GM10248 (cell line): ENCODE measurements around the gene SPAG16.

Experiments used
- CTCF ChIA-PET: fragments of 300-600 bp; sonication (Branson Sonifier 250); formaldehyde crosslinking; extraction: SDS; loops from one replicate; lab custom pipeline; 2021; ENCODE audit warnings: antibody characterized with exemption; lab: Yijun Ruan, JAX
- POLR2A ChIA-PET: fragments of 350-650 bp; sonication (Branson Sonifier 250); formaldehyde crosslinking; extraction: SDS; loops from one replicate; lab custom pipeline; 2020; ENCODE audit warnings: antibody characterized with exemption; lab: Yijun Ruan, JAX
- DNase-seq: peaks from one replicate; pipeline ENCODE4 v3.0.0; 2012; ENCODE audit errors: extremely low spot score
- CTCF ChIP-seq: IDR thresholded peaks from 2 replicates; pipeline ENCODE4 v1.5.1; 2012; ENCODE audit warnings: mild to moderate bottlenecking, low read depth; ENCODE audit errors: extremely low read depth, missing control alignments, control extremely low read depth

The SPAG16 gene

GRCh38 chr2:213241817-213242216 lies 42.4 kb upstream of the SPAG16 start:
- CTCF ChIA-PET, result interaction anchor here (0.8 to 2.2 kb wide), 6 partner anchors 9 to 88 kb away, joined by 3 to 6 read pairs (median 4); no protein-coding TSS in a partner anchor
- DNase-seq, result no peak
- POLR2A ChIA-PET, result interaction anchor here (0.6 kb wide), 1 partner anchor 1568 kb away, joined by 3 read pairs; the partner anchor contains the start of gene BARD1
- no peak for TF ChIP-seq CTCF

DNA sequence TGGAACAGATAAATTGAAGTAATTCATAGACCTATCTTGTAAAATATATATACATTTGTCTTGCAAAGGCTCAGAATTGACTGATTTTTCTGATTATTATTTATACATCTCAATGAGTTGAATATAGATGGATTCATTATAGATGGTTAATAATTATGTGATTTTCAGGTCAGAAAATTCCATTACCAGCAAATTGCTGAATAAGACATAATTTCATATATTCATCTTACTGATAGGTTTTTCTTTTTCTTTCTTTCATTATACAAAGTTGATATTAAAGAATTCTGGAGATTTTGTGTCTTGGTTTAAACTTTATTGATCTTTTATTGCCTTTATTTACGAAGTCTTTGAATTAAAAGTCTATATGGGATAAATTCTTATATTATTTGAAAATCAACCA lies 41.6 kb upstream of the SPAG16 start:
- no peak for TF ChIP-seq CTCF
- POLR2A ChIA-PET, result no interaction called here
- no peak for DNase-seq
- CTCF ChIA-PET, result interaction anchor here (1.6 to 2.2 kb wide), 3 partner anchors 9 to 11 kb away, joined by 4 to 6 read pairs (median 6); no protein-coding TSS in a partner anchor

GRCh38 chr2:213243189-213244044 lies 40.8 kb upstream of the SPAG16 start:
- POLR2A ChIA-PET, result no interaction called here
- no peak for DNase-seq
- CTCF ChIA-PET, result interaction anchor here (1.4 to 3.4 kb wide), 4 partner anchors 10 to 557 kb away, joined by 3 to 10 read pairs (median 5); partner anchors contain the start of gene SPAG16
- TF ChIP-seq CTCF, result no peak

GRCh38 chr2:213246497-213247281 lies 37.6 kb upstream of the SPAG16 start:
- peak; percentile 55 for TF ChIP-seq CTCF
- ChIA-PET CTCF (interaction anchor here (1.2 to 3.4 kb wide), 5 partner anchors 20 to 519 kb away, joined by 3 to 10 read pairs (median 3); partner anchors contain the start of gene SPAG16), POLR2A (no interaction called here)
- no peak for DNase-seq

GRCh38 chr2:213247566-213247965 lies 36.7 kb upstream of the SPAG16 start:
- TF ChIP-seq CTCF, result no peak
- ChIA-PET CTCF (interaction anchor here (1.4 to 1.6 kb wide), 2 partner anchors 19 to 518 kb away, joined by 3 to 4 read pairs; no protein-coding TSS in a partner anchor), POLR2A (no interaction called here)
- DNase-seq, result no peak

DNA sequence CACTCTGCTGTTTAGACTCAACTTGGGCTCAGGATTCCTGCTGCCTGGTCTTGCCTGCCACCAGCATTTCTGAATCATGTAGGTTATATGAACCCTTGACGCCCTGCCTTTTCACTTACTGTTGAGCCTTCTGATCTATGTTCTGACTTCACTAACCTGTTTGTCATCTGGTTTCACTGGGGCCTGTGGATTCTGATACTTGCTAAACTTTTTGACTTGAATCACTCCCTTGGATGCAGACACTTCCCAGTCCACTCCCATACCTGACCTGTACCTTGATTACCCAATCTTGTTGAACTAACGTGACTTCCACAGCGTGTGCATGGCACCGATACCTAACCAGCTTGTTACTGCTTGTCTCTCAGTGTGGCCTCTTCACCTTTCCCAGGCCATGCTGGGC lies 35.6 kb upstream of the SPAG16 start:
- POLR2A ChIA-PET, result no interaction called here
- no peak for DNase-seq
- TF ChIP-seq CTCF, result no peak
- CTCF ChIA-PET, result no interaction called here
